ENCODE results near the gene SIX4.
"Not testable (repeated sequence)": the region's sequence is repeated elsewhere in the genome, so short reads cannot be mapped to it uniquely, and the experiment has no call there.

The SIX4 gene

GRCh38 chr14:60723907-60724618 is at the start of gene SIX4:
SIX4 (minus strand) TSS chr14:60724351; CDS start chr14:60724074, 277 bp downstream.
- DNase-seq = no peak

GRCh38 chr14:60773558-60773957 is 49.4 kb upstream of the SIX4 start:
- DNase-seq = no peak

DNA sequence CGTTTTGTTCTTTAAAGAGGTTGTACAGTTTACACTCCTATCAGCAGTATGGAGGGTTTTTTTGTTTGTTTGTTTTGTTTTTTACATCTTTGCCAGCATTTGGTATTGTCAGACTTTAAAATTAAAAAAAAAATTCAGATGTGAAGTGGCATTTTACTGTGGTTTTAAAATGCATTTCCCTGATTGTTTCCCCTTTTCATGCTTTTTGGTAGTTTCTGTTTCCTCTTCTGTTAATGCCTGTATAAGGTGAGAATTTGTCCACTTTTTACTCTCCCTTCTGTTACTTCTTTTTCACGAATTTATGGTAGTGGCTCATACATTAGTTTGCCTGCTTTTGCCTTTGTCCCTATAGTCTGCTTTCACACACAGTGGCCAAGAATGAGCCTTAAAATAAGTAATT is 47.0 kb upstream of the SIX4 start:
- no peak for DNase-seq

DNA sequence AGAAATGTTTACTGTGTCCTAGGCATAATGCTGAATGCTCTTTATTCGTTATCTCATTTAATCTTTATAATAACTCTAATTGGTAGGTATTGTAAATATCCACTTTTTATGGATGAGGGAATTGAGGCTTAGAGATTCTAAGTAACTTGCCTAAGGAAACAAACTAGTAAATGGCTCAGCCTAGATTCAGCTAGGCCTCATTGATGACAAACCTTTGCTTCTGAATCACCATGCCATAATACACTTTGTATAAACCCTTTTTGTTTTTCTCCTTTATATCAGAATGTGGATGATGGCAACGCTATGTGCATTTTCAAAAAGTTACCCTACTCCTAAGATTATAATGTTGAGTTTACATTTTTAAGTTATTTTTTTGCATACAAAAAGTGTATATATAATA is 44.5 kb upstream of the SIX4 start:
- no peak for DNase-seq

DNA sequence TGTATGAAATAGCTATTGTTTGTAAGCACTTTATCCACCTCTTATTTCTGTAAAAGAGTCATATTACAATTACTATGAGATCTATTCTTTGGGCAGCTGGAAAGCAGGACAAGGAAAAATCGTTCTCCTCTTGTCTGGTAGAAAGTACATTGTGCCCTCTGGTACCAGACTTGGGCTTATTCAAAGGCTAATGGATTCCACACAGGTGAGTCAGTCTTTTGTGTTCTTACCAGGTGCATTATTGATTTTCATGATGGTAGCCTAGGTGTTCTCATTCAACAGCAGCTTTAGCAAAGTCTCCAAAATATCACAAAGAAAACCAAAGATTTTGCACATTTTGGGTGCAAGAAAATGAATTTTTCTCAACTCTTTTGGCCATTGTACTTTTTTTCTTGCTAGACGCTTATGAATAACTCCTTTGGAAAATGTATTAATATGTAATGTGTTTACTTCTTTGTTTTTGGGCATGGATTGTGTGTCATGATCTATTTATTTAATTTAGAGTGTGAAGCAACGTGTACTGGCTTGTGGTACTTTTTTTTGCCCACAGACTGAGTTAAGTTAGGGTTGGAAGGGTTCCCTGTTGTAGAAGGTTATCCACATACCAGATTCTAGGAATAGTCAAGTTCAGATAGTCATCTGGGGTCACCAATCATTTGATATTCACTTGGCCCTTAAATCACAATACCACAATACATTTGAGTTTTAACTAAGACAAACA is 36.7 kb upstream of the SIX4 start:
- DNase-seq = no peak

GRCh38 chr14:60760209-60760608 is 36.1 kb upstream of the SIX4 start:
- no peak for DNase-seq

DNA sequence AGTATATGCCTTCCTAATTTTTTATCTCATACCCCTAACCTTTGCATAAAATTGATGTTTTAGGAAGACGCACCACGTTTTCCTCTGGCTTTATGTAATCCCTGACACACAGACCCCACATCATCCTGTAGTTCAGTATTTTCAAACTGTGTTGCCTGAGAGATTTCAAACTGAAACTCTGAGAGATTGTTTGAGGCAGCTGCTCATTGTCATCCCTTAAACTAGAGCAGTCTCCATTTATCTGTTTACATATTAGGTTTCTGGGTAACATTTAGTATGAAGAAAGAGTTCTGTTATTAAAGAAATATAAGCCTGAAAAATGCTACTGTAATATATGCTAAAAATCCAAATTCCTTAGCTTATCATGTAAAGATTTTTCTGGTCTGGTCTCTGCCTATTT is 34.7 kb upstream of the SIX4 start:
- DNase-seq = no peak

DNA sequence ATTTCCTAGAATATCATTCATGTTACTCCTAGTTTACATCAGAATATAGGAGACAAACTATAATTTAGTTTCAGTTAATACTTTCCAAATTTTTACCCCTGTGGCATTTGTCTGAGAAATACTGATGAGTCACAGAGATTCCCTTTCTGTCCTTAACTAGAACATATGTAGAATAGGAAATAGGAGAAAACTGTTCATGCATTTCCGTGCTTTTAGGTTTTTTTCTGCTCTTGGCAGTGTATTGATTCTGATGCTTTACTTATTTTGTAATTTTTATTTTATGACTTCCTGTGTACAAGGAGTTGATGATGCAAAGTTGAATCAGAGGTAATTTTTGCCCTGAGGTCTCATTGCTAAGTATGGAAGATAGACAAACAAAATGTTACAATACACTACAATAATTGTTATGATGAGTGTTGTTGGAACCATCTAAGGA is 33.4 kb upstream of the SIX4 start:
- DNase-seq = no peak

- DNase-seq = no peak
Observed at GRCh38 chr14:60756847-60757246, 32.7 kb upstream of the SIX4 start.

GRCh38 chr14:60753264-60754119 is 29.3 kb upstream of the SIX4 start:
- peak; percentile 9 for DNase-seq

DNA sequence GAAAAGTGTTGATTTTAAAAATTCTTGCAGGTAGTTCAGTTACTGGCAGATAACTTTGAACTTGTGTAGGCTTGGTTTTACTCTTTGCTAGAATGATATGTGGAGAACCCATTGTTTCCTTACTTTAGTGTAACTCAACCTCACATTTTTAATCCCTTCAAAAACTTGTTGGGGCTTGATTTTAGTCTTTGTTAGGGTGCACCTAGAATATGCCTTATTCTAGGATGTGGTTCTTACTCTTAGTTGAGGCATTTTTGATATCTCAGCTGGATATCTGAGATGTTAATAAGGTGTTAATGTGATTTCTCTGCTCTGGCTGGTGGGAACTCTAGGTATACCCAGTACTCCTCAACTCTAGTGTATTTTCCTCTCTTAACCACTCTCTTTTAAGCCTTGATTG is 20.4 kb upstream of the SIX4 start:
- no peak for DNase-seq

DNA sequence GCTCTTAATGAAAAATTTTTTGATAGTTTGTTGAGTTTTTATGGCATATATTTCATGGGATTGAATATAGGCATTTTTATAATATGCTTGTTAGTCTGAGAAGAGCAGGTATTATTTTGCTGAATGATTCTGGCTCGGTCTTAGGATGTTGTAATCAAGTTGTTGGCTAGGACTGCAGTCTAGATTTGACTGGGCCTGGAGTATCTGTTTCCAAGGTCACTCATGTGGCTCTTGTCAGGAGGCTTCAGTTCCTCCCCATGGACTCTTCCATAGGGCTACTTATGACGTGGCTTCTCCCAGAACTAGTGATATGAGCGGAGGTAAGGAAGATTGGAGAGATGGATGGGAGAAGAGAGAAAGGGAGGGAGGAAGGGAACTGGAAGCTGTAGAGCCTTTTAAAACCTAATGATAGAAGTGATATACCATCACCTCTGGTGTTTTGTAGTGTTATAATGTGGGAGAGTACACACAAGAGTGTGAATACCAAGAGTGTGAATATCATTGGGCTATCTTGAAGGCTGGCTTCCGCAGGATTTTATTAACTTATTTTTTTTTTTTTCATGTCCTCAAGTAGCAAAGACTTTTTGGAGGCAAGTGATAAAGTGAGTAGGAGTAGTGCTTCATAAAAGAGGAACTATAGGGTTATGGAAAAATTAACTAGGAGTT is 14.8 kb upstream of the SIX4 start:
- no peak for DNase-seq

DNA sequence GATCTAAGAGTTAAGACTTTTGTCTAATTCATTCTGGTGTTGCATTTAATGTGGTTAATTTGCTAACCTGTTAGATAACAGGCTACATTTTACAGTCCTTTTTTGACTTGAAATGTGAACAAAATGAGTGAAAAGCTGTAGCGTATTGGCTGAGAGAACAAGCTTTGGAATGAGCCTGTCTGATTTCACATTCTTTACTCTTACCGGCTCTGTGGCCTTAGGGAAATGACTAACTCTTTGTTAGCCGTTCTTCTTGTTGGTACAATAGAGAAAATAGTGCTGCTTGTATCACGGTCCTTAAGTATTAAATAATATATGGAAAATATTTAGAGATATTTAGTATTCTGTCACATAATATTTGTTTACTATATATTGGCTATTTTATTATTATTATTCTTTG is 12.3 kb upstream of the SIX4 start:
- no peak for DNase-seq

GRCh38 chr14:60735416-60735815 is 11.3 kb upstream of the SIX4 start:
- no peak for DNase-seq

DNA sequence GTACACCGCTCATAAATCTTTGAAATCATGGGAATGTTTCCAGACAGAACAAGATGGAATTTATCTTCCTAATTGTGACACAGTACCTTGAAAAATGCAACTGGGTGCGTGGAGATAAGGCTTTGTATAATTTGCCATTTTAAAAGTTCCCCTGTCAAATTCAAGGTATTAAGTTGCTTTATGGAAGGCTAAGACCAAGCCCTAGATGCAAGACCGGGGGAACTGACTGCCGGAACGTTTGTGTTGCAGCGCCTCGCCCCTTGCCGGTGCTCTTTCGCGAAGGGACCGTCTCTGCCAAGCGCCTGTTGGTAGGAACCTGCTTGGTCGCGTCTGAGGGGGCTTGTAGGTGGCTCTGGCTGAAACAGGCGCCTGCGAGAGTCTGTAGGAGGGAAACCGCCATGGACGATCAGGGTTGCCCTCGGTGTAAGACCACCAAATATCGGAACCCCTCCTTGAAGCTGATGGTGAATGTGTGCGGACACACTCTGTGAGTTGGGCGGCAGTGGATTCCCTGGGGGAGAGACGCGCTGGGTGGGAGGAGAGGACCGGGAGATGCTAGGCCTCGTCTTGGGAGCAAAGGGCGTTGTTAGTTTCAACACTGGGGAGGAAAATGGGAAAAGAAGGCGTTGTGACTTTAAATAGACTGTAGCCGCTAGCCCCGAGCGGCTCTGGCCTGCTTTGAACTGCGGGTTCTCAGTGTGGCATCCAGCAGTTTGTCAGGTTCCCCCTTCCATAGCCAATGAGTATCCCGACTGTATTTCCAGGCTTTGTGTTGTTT is 10.5 kb upstream of the SIX4 start, which contains the start of gene MNAT1:
MNAT1 (plus strand) TSS at position 297 of the 778 bp plus-strand sequence; CDS start at position 399, 102 bp downstream.
- peak; percentile 66 for DNase-seq

DNA sequence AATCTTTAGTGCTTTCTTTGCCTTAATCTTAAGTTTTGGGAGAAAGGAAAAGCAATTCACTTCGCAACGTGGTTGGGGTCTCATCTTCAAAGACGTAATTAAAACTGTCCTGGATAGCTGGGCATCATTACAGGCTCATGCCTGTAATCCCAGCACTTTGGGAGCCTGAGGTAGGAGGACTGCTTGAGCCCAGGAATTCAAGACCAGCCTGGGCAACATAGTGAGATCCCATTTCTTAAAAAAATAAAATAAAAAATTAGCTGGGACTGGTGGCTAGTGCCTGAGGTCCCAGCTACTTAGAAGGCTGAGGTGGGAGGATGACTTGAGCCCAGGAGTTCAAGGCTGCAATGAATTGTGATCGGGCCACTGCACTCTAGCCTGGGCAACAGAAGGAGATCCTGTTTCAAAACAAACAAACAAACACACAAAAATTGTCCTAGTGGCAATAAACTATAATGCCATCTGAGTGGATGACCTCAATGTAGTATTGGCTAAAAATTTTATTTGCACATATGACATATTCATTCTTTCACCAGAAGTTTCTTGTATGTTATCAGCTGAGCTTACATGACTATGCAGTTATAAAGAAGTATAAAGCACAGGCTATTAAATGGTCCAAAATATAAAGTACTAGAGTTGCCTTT is 8.8 kb upstream of the SIX4 start:
- no peak for DNase-seq

GRCh38 chr14:60731291-60731690 is 7.1 kb upstream of the SIX4 start:
- not testable (repeated sequence) for DNase-seq

DNA sequence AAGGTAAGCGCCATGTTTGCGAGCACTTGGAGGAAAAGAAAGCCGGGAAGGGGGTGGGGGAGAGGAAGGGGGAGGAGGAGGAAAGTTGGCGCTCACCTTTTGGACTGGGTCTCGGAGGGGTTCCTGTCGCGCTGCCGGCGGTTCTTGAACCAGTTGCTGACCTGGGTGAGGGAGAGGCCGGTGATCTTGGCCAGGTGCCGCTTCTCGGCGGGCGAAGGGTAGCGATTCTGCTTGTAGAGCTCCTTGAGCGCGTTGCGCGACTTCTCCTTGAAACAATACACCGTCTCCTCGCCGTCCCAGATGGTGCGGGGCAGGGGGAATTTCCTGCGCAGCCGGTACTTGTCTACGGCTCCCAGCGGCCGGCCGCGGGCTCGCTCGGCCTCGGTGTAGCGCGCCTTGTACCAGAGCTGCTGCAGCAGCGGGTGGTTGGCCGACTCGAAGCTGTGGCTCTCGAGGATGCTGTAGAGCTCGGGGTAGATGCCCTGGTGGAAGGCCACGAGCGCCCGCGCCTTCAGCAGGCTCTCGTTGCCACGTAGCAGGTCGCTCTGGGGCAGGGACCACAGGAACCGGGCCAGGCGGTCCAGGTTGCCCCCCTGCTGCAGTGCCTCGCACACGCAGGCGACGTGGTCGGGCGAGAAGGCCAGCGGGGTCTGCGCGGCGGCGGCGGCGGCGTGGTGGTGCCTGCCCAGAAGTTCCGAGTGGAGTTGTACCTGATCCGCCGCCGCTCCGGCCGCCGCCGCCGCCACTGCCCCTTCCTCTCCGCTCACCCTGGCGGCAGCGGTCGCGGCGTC is 840 bp downstream of the SIX4 start:
- no peak for DNase-seq

DNA sequence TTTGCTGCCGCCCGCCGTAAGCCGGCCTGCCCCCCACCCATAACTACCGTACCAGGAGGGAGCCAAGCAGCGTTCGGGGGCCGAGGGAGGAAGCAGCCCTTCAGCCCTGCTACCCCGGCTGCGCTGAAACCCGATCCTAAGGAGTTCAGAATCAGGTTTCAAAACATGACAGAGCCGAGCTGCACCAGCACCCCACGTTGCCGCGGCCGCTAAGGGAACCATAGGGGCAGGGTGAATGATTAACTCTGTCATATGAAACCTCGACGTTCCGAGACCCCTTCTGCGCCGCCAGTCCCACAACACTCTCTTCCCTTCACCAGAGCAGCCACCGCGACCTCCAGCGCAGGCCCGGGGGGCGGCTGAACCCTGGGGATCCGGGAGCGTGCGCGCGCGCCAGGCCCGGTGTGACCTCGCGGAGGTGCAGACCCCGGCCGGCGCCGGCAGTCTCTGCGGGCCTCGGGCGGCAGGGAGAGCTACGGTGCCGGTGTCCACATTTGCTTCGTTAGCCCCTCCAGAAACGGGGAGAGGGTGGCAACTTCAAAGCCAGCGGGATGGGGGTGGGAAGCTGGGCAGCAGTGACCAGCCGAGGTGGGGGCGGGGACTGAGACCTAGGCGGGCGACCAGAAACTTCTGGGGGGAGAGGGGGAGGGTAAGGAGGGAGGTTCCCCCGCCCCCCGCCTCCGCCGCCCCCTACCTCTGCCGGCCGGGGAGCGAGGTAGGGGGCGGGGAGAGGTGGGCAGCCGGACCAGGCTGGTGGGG is 1.6 kb downstream of the SIX4 start:
- DNase-seq = no peak

- DNase-seq = no peak
Observed at GRCh38 chr14:60722107-60722356, 2.1 kb downstream of the SIX4 start.

Data from activated effector memory CD4-positive, alpha-beta T cell treated with Interleukin-2 at 50 U/mL for 16 hours (primary cell).